Dedifferentiated amniotic fluid mesenchymal stem cell (primary cell): ENCODE measurements around the gene CTNND1.
A peak's percentile ranks its signal among the peaks of the same experiment; 100 is the strongest.
"Not testable (repeated sequence)": the region's sequence is repeated elsewhere in the genome, so short reads cannot be mapped to it uniquely, and the experiment has no call there.

Experiments used
- DNase-seq: peaks from one replicate; pipeline ENCODE4 v3.0.0-alpha.2; 2016; ENCODE audit errors: extremely low spot score

CTNND1 gene

DNA sequence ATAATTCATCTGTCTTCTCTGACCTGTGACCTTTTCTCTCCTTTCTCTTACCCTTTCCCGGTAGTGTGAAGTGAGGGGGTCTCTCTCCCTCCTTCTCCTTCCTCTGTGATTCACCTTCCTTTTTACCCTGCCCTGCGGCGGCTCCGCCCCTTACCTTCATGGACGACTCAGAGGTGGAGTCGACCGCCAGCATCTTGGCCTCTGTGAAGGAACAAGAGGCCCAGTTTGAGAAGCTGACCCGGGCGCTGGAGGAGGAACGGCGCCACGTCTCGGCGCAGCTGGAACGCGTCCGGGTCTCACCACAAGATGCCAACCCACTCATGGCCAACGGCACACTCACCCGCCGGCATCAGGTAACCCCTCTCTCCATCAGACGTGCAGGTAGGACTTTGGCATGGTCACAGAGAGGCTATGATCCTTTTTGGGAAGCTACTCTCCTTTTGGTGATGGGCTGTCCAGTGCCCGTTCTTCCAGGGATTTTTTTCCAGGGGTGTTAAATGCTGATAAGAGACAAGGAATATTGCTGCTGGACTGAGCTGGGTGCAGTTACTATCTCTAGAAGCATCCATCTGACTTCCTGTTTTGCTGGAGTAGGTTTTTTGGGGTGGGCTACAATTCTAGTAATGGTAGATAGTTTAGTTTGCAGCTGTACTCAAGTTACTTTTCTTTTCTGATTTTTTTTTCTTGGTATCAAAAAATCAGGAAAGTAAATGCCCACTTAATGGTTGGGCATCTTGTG is 29.9 kb downstream of the CTNND1 start:
- no peak for DNase-seq

- DNase-seq = no peak
Observed at GRCh38 chr11:57792060-57792541, 30.5 kb downstream of the CTNND1 start.

DNA sequence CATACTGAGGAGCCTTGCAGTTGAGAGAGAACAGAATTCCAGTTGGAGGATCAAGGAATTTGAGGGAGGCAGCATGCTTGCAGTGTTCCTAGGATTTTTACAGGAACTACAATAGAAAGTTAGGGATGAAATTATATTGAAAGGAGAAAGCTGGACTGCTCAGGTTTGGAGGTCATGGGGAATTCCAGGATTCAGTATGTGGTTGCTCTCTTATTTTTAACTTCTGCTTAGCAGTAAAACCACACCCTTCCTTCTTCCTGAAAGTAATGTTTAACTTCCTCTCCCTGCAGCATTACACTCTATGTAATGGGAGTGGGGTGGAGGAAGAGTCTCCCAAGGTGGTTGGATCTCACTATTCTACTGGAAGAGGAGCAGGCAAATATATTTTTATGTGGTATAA is 31.3 kb downstream of the CTNND1 start:
- DNase-seq = no peak

- no peak for DNase-seq
Observed at GRCh38 chr11:57793351-57794115, 31.9 kb downstream of the CTNND1 start.

- no peak for DNase-seq
Observed at GRCh38 chr11:57798905-57799559, 37.4 kb downstream of the CTNND1 start.

- peak; percentile 76 for DNase-seq
Observed at GRCh38 chr11:57800444-57801182, 39.0 kb downstream of the CTNND1 start.

GRCh38 chr11:57801183-57801485 is 39.5 kb downstream of the CTNND1 start:
- DNase-seq = no peak

DNA sequence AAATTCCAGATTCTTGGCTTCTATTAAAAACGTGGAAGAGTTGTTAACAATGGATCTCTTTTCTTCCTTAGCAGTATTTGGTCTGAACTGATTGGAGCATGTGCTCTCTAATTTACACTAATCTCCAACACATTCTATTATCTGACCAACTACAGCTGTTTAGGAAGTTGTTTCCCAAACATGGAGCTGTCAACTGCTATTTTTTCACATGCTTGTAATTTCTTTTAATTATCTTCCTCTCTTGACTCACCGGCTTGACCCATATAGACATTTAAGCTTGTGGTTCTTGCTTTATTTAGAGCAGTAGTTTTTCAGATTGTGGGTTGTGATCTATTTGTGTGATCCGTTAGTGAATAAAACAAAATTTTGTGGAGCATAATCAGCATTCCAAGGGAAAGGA is 40.8 kb downstream of the CTNND1 start:
- no peak for DNase-seq

DNA sequence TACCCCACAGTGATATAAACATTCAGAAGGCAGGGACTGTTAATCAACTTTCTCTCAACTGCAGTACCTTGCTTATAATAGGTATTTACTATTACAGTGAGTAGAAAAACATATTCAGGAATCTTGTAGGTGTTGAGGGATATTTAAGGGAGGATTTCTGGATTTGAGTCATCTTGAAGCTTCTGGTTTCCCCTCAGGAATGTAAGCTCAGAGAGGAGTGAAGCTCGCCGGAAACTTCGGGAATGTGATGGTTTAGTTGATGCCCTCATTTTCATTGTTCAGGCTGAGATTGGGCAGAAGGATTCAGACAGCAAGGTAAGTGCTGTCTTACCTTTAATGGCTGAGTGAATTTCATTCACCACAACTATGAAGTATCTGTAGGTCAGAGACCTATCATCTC is 42.9 kb downstream of the CTNND1 start:
- no peak for DNase-seq

- DNase-seq = no peak
Observed at GRCh38 chr11:57805780-57806179, 44.2 kb downstream of the CTNND1 start.

DNA sequence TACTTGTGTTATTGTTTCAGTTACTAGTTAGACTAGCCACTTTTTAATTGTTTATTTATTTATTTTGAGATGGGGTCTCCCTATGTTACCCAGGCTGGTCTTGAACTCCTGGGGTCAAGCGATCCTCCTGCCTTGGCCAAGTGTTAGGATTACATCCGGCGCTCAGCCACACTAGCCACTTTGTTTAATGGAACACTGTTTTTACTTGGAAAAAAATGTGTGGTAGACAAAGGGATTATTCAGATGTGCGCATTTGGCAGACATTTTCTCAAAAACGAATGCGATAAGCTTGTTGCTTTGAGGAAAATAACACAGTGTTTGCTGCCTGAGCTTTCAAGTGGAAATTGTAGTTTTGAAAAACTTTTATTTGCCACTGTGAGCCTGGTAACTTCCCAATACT is 51.0 kb downstream of the CTNND1 start:
- DNase-seq = no peak

DNA sequence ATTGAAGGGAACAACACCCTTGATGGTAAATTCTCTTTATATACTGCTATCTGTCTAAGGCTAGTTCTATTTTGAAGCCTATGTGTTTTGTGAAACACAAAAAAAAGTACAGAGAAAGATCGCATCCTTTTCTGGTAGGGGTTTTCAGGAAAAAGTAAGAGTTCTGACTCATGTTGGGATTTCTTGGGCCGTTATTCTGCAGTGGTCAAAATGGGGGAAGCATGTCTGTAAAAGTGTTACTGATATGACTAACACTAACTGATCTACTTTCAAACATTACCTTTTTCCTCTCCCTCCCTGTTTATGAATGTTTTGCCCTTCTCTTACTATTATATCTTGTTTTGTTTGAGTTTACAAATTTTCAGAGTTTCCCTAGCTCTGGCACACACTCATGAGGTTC is 53.9 kb downstream of the CTNND1 start:
- no peak for DNase-seq

GRCh38 chr11:57815877-57816276 is 54.3 kb downstream of the CTNND1 start:
- DNase-seq = no peak

DNA sequence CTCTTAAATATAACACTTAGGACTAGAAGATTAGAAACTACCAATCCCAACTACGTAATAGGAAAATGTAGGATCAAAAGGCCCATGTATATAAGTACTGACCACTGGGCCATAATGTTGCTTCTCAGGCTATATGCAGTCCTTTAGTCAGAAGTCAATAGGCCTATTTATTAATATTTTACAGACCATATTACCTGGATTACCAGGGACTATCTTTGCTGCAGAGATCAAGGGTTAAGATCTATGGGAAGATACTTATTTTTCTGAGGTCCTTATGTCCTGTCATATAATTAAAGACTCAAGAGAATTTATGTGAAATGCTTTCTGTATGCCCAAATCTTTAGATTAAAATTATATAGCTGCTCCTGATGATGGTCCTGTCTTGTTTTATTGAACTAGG is 57.2 kb downstream of the CTNND1 start:
- no peak for DNase-seq

DNA sequence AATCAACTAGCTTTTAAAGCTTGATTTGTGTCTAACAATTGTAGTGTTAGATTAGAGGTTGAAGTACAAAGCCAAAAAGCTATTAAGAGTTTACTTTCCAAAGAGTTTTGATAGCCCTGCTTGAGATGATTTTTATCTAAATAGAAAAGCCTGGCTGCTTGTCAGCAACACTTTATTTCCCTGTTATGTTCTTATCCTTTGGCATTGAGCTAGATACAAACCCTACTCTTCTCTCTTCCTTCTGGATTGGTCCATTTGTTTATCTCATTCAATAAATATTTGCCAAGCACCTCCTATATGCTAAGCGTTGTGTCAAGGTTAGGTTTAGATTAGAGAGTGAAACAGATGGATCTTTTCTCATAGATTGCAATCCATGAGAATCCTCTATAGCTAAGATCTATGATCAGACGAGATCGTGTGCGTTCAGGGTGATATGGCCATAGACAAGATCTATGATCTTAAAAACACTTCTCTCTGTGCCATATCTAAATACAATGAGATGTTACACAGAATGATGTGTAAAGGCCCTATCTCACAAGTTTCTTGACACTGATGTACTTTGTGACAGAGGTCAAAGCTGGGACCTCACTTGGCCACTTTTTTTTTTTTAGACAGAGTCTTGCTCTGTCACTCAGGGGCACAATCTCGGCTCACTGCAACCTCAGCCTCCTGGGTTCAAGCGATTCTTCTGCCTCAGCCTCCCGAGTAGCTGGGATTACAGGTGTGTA is 57.8 kb downstream of the CTNND1 start:
- no peak for DNase-seq

- no peak for DNase-seq
Observed at GRCh38 chr11:57823859-57824258, 62.3 kb downstream of the CTNND1 start.

DNA sequence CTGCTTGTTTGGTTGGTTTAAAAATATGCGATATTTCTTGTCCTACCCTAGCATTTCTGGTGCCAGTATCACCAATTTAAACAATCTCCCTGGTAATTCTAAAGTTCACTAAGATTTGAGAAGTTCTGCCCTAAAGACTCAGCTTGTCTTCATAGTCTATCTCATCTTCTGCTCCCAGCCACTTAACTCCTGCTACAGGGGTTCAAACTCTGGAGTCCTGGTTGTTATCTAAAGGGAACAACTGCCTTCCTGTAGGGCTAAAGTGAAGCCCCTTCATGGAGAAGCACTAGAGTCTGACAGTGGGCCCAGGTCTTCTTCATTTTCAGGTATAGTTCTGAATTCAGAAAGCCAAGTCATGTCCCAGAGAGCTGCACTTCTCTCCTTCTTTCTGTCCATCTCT is 73.2 kb downstream of the CTNND1 start:
- DNase-seq = no peak

- not testable (repeated sequence) for DNase-seq
Observed at GRCh38 chr11:57838609-57839008, 77.0 kb downstream of the CTNND1 start.

DNA sequence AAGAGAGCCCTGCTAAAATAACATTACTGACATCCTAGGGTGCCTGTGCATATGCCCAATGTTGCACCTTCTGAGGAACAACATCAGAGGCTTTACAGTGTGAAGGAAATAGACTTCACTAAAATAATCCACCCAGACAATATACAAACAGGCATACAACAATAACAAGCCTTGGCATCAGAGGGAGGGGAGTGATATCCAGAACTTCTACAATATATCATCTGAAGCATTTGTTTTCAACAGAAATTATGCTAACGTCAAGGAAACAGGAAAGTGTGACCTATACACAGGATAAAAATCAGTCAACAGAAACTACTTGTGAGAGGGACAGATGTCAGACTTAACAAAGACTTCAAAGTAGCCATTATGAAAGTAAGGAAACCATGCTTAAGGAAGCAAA is 81.3 kb downstream of the CTNND1 start:
- DNase-seq = no peak

- no peak for DNase-seq
Observed at GRCh38 chr11:57867966-57868365, 106.4 kb downstream of the CTNND1 start.

DNA sequence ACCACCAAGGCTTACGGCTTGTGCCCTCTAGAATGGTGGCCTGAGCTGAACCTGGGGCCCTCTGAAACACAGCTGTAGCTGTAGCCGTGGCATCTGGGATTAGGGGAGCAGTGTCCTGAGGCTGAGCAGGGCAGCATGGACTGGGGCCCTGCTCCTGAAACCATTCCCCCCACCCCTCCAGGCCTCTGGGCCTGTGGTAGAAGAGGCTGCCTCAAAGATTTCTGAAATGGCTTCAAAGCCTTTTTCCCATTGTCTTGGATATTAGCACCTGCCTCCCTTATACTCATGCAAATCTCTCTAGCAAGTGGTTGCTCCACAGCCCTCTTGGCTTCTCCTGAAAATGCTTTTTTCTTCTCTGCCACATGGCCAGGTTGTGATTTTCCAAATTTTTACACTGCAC is 106.9 kb downstream of the CTNND1 start:
- DNase-seq = no peak
